Ammon's horn (tissue), 1 donor: ENCODE results near the gene ELK3.

Source experiments
- DNase-seq: peaks from one replicate; pipeline ENCODE4 v3.0.0-alpha.2; 2016; ENCODE audit warnings: low spot score

Gene ELK3

GRCh38 chr12:96258104-96258961, 64.2 kb downstream of the ELK3 start:
- peak; percentile 35 for DNase-seq

GRCh38 chr12:96260231-96260630, 66.1 kb downstream of the ELK3 start:
- DNase-seq, result no peak

GRCh38 chr12:96260644-96261043, 66.5 kb downstream of the ELK3 start:
- DNase-seq, result no peak

- no peak for DNase-seq
Measured at GRCh38 chr12:96261557-96261956, 67.4 kb downstream of the ELK3 start.

- DNase-seq, result no peak
Measured at GRCh38 chr12:96263449-96263902, 69.3 kb downstream of the ELK3 start.

GRCh38 chr12:96265400-96265799, 71.2 kb downstream of the ELK3 start:
- DNase-seq, result no peak

- no peak for DNase-seq
Measured at GRCh38 chr12:96265836-96266235, 71.7 kb downstream of the ELK3 start.

GRCh38 chr12:96266238-96266637, 72.1 kb downstream of the ELK3 start:
- no peak for DNase-seq

- DNase-seq, result no peak
Measured at GRCh38 chr12:96271469-96272199, 77.5 kb downstream of the ELK3 start.

- DNase-seq, result no peak
Measured at GRCh38 chr12:96274331-96274730, 80.2 kb downstream of the ELK3 start.

- no peak for DNase-seq
Measured at GRCh38 chr12:96285158-96285557, 91.0 kb downstream of the ELK3 start.

GRCh38 chr12:96289067-96289466, 94.9 kb downstream of the ELK3 start:
- no peak for DNase-seq

- DNase-seq, result no peak
Measured at GRCh38 chr12:96293093-96293492, 98.9 kb downstream of the ELK3 start.

- DNase-seq, result no peak
Measured at GRCh38 chr12:96294831-96295230, 100.7 kb downstream of the ELK3 start.

- no peak for DNase-seq
Measured at GRCh38 chr12:96295532-96296160, 101.5 kb downstream of the ELK3 start.

GRCh38 chr12:96297504-96297903, 103.3 kb downstream of the ELK3 start:
- DNase-seq, result no peak

- DNase-seq, result no peak
Measured at GRCh38 chr12:96300064-96300463, 105.9 kb downstream of the ELK3 start.

GRCh38 chr12:96301732-96302131, 107.6 kb downstream of the ELK3 start:
- no peak for DNase-seq

GRCh38 chr12:96302687-96303310, 108.6 kb downstream of the ELK3 start:
- peak; percentile 70 for DNase-seq

GRCh38 chr12:96303653-96304052, 109.5 kb downstream of the ELK3 start:
- DNase-seq, result peak; percentile 23

- DNase-seq, result no peak
Measured at GRCh38 chr12:96305665-96306064, 111.5 kb downstream of the ELK3 start.

- no peak for DNase-seq
Measured at GRCh38 chr12:96308881-96309280, 114.7 kb downstream of the ELK3 start.
